Measurements from ENCODE around the gene USP15. TPM values are rescaled to one million over a fixed set of nuclear protein-coding genes. Genes with fewer than 3 reads are reported as not detected.

USP15 gene
- total and polyA plus RNA-seq, 2 donors (not counting 3 experiments of a cell fraction or from before 2014, with no cell fraction given), result 20.0 to 61.8 TPM

DNA sequence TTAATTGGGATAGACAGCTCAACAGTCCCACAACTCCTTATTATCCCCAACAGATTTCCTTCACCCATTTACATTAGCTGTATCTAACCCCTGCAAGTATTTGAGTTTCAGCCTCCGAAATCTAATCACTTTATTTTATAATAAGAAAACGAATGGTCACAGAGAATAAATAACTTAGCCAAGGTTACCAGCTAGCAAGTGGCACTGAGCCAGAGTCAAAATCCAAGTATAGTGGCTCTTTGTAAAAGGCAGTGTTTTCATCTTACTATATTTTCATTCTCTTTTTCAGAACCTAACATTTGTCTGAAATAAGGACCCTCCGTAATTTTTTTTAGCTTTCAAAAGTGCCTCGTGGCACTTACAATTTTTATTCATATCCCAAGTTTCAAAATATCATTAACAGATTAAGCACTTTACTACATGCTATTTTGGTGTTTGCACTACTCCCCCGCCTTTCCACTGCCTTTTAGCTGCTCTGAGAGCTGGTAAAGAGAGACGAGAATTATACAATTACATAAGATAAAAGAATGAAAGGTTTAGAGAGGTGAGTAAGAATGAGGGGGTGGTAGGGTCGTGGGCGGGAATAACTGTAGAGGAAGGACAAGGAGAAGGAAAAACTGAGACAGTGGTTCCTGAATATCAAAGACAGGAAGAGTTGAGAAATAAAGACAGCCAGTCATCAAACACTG is 3.7 kb upstream of the USP15 start:
- no peak overlapping the region for H2AFZ ChIP-seq (ENCODE audit: low read depth, low read length)
- DNase-seq (ENCODE audit: low read depth, low spot score) (peak; percentile 33), FAIRE-seq (no peak)
- CTCF ChIA-PET, result no interaction called here
- H3K79me2 ChIP-seq (ENCODE audit: control insufficient read depth, insufficient read depth, low read length), result peaks cover 14% of the 10 kb centered on the region
- no peak overlapping the region for H3K9ac ChIP-seq (replicated peaks; ENCODE audit: extremely low read depth, insufficient read depth, low read length)
- H3K36me3 ChIP-seq (ENCODE audit: control insufficient read depth in 2 of 2, extremely low read depth in 1 of 2, insufficient read depth in 2 of 2, low read length in 2 of 2), result no peaks in the 10 kb centered on the region
- dilution Hi-C loops (cut with MboI; ENCODE audit: extremely low pct_ligation_motif_present, low sequenced_read_pairs) (no loop called here), intact Hi-C loops (cut with micrococcal nuclease) (no loop called here)
- no peak overlapping the region for H3K4me3 ChIP-seq (replicated peaks in 1 of 3; ENCODE audit: insufficient read depth in 1 of 3, low read depth in 1 of 3, low read length in 3 of 3)
- H3K9me3 ChIP-seq (replicated peaks; ENCODE audit: control insufficient read depth, insufficient read depth, low read length), result no peaks in the 10 kb centered on the region
- no peak overlapping the region for H3K4me2 ChIP-seq (ENCODE audit: insufficient read depth, low read length)
- peaks cover 9% of the 10 kb centered on the region for H3K4me1 ChIP-seq (ENCODE audit: control insufficient read depth, extremely low read depth, insufficient read depth, low read length)
- H3K9me1 ChIP-seq (replicated peaks; ENCODE audit: control insufficient read depth, extremely low read depth, insufficient read depth, low read length), result no peaks in the 10 kb centered on the region
- no peaks in the 10 kb centered on the region for H3K27me3 ChIP-seq (ENCODE audit: control insufficient read depth in 2 of 2, insufficient read depth in 2 of 2, low read length in 2 of 2)
- no peak for TF ChIP-seq FOS (IDR thresholded peaks at IDR 0.05; ENCODE audit: borderline replicate concordance, insufficient read depth, low read length)
- TF ChIP-seq POLR2AphosphoS5 (IDR thresholded peaks at IDR 0.05; ENCODE audit: insufficient read depth, low read depth, low read length), result no peak
- no peak for TF ChIP-seq JUN (IDR thresholded peaks at IDR 0.05; ENCODE audit: borderline replicate concordance, insufficient read depth, insufficient read length, low read depth)
- no peak for TF ChIP-seq EZH2 (IDR thresholded peaks at IDR 0.05; ENCODE audit: borderline replicate concordance, low read depth, low read length, severe bottlenecking)
- TF ChIP-seq, protein P1, sequence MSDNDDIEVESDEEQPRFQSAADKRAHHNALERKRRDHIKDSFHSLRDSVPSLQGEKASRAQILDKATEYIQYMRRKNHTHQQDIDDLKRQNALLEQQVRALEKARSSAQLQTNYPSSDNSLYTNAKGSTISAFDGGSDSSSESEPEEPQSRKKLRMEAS (IDR thresholded peaks at IDR 0.05; ENCODE audit: insufficient read depth, insufficient read length), result no peak
- TF ChIP-seq GATA2 (IDR thresholded peaks at IDR 0.05; ENCODE audit: insufficient read depth, insufficient read length, low read depth, low read length), result no peak
- TF ChIP-seq POLR2A (IDR thresholded peaks at IDR 0.05; ENCODE audit: low read depth, low read length), result no peak
- TF ChIP-seq, protein P2, sequence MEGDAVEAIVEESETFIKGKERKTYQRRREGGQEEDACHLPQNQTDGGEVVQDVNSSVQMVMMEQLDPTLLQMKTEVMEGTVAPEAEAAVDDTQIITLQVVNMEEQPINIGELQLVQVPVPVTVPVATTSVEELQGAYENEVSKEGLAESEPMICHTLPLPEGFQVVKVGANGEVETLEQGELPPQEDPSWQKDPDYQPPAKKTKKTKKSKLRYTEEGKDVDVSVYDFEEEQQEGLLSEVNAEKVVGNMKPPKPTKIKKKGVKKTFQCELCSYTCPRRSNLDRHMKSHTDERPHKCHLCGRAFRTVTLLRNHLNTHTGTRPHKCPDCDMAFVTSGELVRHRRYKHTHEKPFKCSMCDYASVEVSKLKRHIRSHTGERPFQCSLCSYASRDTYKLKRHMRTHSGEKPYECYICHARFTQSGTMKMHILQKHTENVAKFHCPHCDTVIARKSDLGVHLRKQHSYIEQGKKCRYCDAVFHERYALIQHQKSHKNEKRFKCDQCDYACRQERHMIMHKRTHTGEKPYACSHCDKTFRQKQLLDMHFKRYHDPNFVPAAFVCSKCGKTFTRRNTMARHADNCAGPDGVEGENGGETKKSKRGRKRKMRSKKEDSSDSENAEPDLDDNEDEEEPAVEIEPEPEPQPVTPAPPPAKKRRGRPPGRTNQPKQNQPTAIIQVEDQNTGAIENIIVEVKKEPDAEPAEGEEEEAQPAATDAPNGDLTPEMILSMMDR (IDR thresholded peaks at IDR 0.05; ENCODE audit: extremely low read depth in 1 of 2, insufficient read depth in 1 of 2, low read depth in 1 of 2, low read length in 2 of 2), result no peak
- H3K27ac ChIP-seq (ENCODE audit: insufficient read depth, low read depth, low read length), result no peak overlapping the region
- H4K20me1 ChIP-seq (replicated peaks; ENCODE audit: control insufficient read depth, extremely low read depth, insufficient read depth, low read length), result peaks cover 3% of the 10 kb centered on the region
- no TSS peak for BruUV-seq (replicated peaks)
- POLR2A ChIA-PET, result no interaction called here

All from endothelial cell of umbilical vein (primary cell).